ENCODE measurements around the gene RCBTB2.

The RCBTB2 gene

DNA sequence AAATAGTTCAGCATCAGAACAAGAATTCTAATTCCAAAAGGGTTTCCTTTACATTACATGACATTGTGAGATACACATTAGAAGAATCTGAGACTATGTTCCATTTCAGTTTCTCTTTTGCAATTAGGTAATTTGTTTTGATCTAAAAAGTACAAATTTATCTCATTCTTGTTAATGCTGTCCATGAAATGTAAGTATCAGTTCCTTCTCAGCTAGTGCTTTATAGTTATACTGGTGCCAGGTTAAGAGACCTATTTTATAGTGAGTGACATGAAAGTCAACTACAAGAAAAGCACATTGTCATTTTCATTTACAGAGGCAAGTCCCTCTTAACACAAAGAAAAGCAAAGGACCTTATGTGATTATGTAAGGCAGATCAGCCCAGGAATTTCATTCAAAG, 43.9 kb downstream of the RCBTB2 start:
- no peaks in the 10 kb centered on the region for H3K36me3 ChIP-seq (ENCODE audit: control insufficient read depth, insufficient read depth, low read length)
- peak overlapping the region; percentile 16 for H3K27ac ChIP-seq (ENCODE audit: insufficient read depth, low read length, poor library complexity, severe bottlenecking)
- no peak overlapping the region for H3K4me3 ChIP-seq (ENCODE audit: insufficient read depth, low read depth, low read length, poor library complexity, severe bottlenecking)
- no peaks in the 10 kb centered on the region for H3K27me3 ChIP-seq (replicated peaks; ENCODE audit: control insufficient read depth, insufficient read depth, low read length, poor library complexity, severe bottlenecking)
- H3K9me3 ChIP-seq (ENCODE audit: control insufficient read depth, low read length) = no peaks in the 10 kb centered on the region
- peaks cover 27% of the 10 kb centered on the region for H3K4me1 ChIP-seq (ENCODE audit: control insufficient read depth, insufficient read depth, low read length, poor library complexity, severe bottlenecking)
- no peak for DNase-seq

- no peak overlapping the region for H3K4me3 ChIP-seq (ENCODE audit: insufficient read depth, low read depth, low read length, poor library complexity, severe bottlenecking)
These were observed 44.9 kb downstream of the RCBTB2 start for GRCh38 chr13:48487968-48488367.

DNA sequence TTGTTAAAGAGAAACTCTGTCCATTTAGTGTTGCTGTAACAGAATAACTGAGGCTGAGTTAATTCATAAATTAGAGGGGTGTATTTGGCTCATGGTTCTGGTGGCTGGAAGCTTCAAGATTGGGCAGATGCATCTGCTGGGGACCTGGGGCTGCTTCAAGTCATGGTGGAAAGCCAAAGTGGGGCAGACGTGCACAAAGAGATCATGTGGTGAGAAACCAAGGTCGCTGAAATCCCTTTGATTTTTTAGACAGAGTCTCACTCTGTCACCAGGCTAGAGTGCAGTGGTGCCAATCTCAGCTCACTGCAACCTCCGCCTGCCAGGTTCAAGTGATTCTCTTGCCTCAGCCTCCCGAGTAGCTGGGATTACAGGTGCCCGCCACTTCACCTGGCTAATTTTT, 46.0 kb downstream of the RCBTB2 start:
- no peaks in the 10 kb centered on the region for H3K27me3 ChIP-seq (replicated peaks; ENCODE audit: control insufficient read depth, insufficient read depth, low read length, poor library complexity, severe bottlenecking)
- H3K27ac ChIP-seq (ENCODE audit: insufficient read depth, low read length, poor library complexity, severe bottlenecking) = no peak overlapping the region
- no peaks in the 10 kb centered on the region for H3K9me3 ChIP-seq (ENCODE audit: control insufficient read depth, low read length)
- no peaks in the 10 kb centered on the region for H3K36me3 ChIP-seq (ENCODE audit: control insufficient read depth, insufficient read depth, low read length)
- no peak for DNase-seq
- H3K4me3 ChIP-seq (ENCODE audit: insufficient read depth, low read depth, low read length, poor library complexity, severe bottlenecking) = no peak overlapping the region
- H3K4me1 ChIP-seq (ENCODE audit: control insufficient read depth, insufficient read depth, low read length, poor library complexity, severe bottlenecking) = peaks cover 13% of the 10 kb centered on the region

More at GRCh38 chr13:48487968-48488367, 44.9 kb downstream of the RCBTB2 start:
- peaks cover 18% of the 10 kb centered on the region for H3K4me1 ChIP-seq (ENCODE audit: control insufficient read depth, insufficient read depth, low read length, poor library complexity, severe bottlenecking)
- no peaks in the 10 kb centered on the region for H3K9me3 ChIP-seq (ENCODE audit: control insufficient read depth, low read length)
- no peaks in the 10 kb centered on the region for H3K36me3 ChIP-seq (ENCODE audit: control insufficient read depth, insufficient read depth, low read length)
- H3K27ac ChIP-seq (ENCODE audit: insufficient read depth, low read length, poor library complexity, severe bottlenecking) = no peak overlapping the region
- H3K27me3 ChIP-seq (replicated peaks; ENCODE audit: control insufficient read depth, insufficient read depth, low read length, poor library complexity, severe bottlenecking) = no peaks in the 10 kb centered on the region
- no peak for DNase-seq

DNA sequence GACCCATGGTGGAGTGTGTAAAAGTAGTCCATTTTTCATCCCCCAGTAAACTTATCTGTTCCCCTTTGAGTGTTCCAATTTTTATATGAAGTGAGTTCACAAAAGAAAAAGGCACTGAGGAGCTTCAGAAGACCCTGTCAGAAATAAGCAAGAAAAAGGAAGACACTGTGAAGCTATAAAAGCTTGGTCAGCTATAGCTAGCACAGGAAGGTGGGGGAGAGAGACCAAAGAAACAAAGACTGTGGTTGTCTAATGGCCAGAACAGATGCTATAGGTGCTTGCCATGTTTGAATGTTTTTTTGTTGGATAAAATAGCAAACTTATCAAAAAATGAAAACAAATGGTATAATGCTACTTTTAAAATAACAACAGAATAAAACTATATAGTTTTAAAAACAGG, 46.5 kb downstream of the RCBTB2 start:
- peaks cover 8% of the 10 kb centered on the region for H3K4me1 ChIP-seq (ENCODE audit: control insufficient read depth, insufficient read depth, low read length, poor library complexity, severe bottlenecking)
- no peak for DNase-seq
- no peak overlapping the region for H3K27ac ChIP-seq (ENCODE audit: insufficient read depth, low read length, poor library complexity, severe bottlenecking)
- no peak overlapping the region for H3K4me3 ChIP-seq (ENCODE audit: insufficient read depth, low read depth, low read length, poor library complexity, severe bottlenecking)
- H3K27me3 ChIP-seq (replicated peaks; ENCODE audit: control insufficient read depth, insufficient read depth, low read length, poor library complexity, severe bottlenecking) = no peaks in the 10 kb centered on the region
- H3K36me3 ChIP-seq (ENCODE audit: control insufficient read depth, insufficient read depth, low read length) = no peaks in the 10 kb centered on the region
- no peaks in the 10 kb centered on the region for H3K9me3 ChIP-seq (ENCODE audit: control insufficient read depth, low read length)

GRCh38 chr13:48485432-48485831, 47.4 kb downstream of the RCBTB2 start:
- H3K27me3 ChIP-seq (replicated peaks; ENCODE audit: control insufficient read depth, insufficient read depth, low read length, poor library complexity, severe bottlenecking) = no peaks in the 10 kb centered on the region
- no peaks in the 10 kb centered on the region for H3K36me3 ChIP-seq (ENCODE audit: control insufficient read depth, insufficient read depth, low read length)
- H3K4me3 ChIP-seq (ENCODE audit: insufficient read depth, low read depth, low read length, poor library complexity, severe bottlenecking) = no peak overlapping the region
- no peak overlapping the region for H3K27ac ChIP-seq (ENCODE audit: insufficient read depth, low read length, poor library complexity, severe bottlenecking)
- no peaks in the 10 kb centered on the region for H3K9me3 ChIP-seq (ENCODE audit: control insufficient read depth, low read length)
- no peak for DNase-seq
- H3K4me1 ChIP-seq (ENCODE audit: control insufficient read depth, insufficient read depth, low read length, poor library complexity, severe bottlenecking) = no peaks in the 10 kb centered on the region

DNA sequence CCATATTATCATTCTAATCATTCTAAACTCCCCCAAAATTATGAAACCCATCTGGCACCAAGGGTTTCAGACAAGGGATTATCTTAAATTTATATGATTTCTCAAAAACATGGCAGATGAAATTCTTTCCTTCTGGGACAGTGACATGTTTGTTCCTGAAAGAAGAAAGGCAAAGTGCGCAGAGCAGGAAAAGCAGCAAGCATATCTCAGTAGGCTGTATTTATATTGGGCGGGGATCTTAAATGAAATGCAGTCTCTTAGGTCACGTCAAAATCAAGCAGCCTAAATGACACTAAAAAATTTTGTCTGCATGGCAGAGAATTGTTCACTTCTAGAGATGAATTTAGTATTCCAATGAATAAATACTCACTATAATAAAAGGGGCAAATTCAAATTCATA, 49.3 kb downstream of the RCBTB2 start:
- Histone ChIP-seq H3K9me3 (ENCODE audit: control insufficient read depth, low read length) (no peaks in the 10 kb centered on the region), H3K4me1 (ENCODE audit: control insufficient read depth, insufficient read depth, low read length, poor library complexity, severe bottlenecking) (no peaks in the 10 kb centered on the region), H3K27ac (ENCODE audit: insufficient read depth, low read length, poor library complexity, severe bottlenecking) (no peak overlapping the region), H3K27me3 (replicated peaks; ENCODE audit: control insufficient read depth, insufficient read depth, low read length, poor library complexity, severe bottlenecking) (no peaks in the 10 kb centered on the region), H3K4me3 (ENCODE audit: insufficient read depth, low read depth, low read length, poor library complexity, severe bottlenecking) (no peak overlapping the region), H3K36me3 (ENCODE audit: control insufficient read depth, insufficient read depth, low read length) (no peaks in the 10 kb centered on the region)
- DNase-seq = no peak

DNA sequence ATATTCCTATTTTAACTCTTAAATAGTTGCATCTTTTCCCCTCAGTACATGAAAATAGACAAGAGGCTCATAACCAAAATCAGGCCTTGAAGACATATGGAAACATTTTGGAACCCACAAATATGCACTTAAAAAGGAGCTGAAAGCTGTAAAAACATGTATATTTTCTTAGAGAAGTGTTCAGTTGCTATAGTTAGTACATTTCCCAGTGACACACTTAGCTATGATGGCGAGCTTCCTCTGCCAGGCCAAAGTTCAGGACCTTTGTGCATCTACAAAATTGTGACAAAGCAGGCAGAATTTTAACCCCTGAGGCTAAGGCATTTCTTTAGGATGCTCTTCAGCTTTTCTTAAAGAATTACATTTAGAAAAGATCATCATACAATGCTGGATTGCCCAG, 54.5 kb downstream of the RCBTB2 start:
- Histone ChIP-seq H3K27ac (ENCODE audit: insufficient read depth, low read length, poor library complexity, severe bottlenecking) (no peak overlapping the region), H3K4me1 (ENCODE audit: control insufficient read depth, insufficient read depth, low read length, poor library complexity, severe bottlenecking) (no peaks in the 10 kb centered on the region), H3K9me3 (ENCODE audit: control insufficient read depth, low read length) (no peaks in the 10 kb centered on the region), H3K27me3 (replicated peaks; ENCODE audit: control insufficient read depth, insufficient read depth, low read length, poor library complexity, severe bottlenecking) (no peaks in the 10 kb centered on the region), H3K36me3 (ENCODE audit: control insufficient read depth, insufficient read depth, low read length) (no peaks in the 10 kb centered on the region), H3K4me3 (ENCODE audit: insufficient read depth, low read depth, low read length, poor library complexity, severe bottlenecking) (no peak overlapping the region)
- no peak for DNase-seq

DNA sequence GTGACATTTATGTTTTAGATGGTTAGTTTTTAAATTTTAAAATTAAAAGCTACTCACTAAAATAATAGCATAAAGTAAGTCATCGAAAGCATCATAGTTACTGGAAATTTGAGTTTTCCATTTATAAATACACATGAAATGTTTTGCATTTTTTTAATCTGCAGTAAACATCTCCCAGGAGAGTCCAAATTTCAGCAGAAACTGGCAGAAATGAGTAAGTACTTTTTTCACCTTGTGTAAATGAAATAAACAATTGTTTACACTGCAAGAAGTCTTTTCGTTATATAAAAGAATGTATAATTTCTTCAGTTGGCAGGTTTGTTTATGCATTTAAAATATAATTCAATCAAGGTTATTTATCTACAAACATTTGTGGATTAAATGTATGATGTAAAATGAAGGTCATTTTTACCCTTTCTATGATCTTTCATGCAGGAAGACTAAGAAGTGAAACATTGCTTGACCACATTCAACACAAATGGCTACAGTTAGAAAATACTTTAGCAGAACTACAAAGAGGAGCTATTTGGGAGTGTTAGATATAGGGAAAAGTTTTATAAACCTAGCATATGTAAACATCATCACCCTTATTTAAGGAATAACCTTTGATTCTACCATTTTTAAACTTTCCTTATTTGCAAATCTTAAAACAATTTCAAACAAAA, 55.6 kb downstream of the RCBTB2 start:
- Histone ChIP-seq H3K4me3 (ENCODE audit: insufficient read depth, low read depth, low read length, poor library complexity, severe bottlenecking) (no peak overlapping the region), H3K27me3 (replicated peaks; ENCODE audit: control insufficient read depth, insufficient read depth, low read length, poor library complexity, severe bottlenecking) (no peaks in the 10 kb centered on the region), H3K36me3 (ENCODE audit: control insufficient read depth, insufficient read depth, low read length) (no peaks in the 10 kb centered on the region), H3K27ac (ENCODE audit: insufficient read depth, low read length, poor library complexity, severe bottlenecking) (no peak overlapping the region), H3K4me1 (ENCODE audit: control insufficient read depth, insufficient read depth, low read length, poor library complexity, severe bottlenecking) (no peaks in the 10 kb centered on the region), H3K9me3 (ENCODE audit: control insufficient read depth, low read length) (no peaks in the 10 kb centered on the region)
- DNase-seq = no peak

- Histone ChIP-seq H3K27ac (ENCODE audit: insufficient read depth, low read length, poor library complexity, severe bottlenecking) (no peak overlapping the region), H3K4me1 (ENCODE audit: control insufficient read depth, insufficient read depth, low read length, poor library complexity, severe bottlenecking) (no peaks in the 10 kb centered on the region), H3K9me3 (ENCODE audit: control insufficient read depth, low read length) (no peaks in the 10 kb centered on the region), H3K27me3 (replicated peaks; ENCODE audit: control insufficient read depth, insufficient read depth, low read length, poor library complexity, severe bottlenecking) (no peaks in the 10 kb centered on the region), H3K36me3 (ENCODE audit: control insufficient read depth, insufficient read depth, low read length) (no peaks in the 10 kb centered on the region), H3K4me3 (ENCODE audit: insufficient read depth, low read depth, low read length, poor library complexity, severe bottlenecking) (no peak overlapping the region)
- no peak for DNase-seq
These were observed 56.2 kb downstream of the RCBTB2 start for GRCh38 chr13:48476686-48477085.

DNA sequence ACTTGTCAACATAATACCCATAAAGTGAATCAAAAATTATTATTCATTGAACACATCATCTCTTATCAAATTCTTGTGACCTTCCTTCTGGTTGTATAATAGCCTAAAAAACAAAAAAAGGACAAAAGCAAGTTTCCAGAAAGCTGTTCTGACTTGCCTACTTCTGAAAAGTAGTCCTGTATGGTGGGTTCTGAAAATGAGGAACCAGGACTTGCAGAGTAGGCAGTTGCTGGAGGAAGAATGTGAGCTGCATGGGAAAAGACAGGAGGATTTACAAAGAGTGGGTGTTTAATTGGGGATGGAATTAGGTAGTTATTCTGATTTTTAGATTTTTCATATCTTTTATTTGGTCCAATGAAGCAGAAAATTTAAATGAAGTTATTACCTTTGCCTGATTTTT, 56.7 kb downstream of the RCBTB2 start:
- Histone ChIP-seq H3K4me1 (ENCODE audit: control insufficient read depth, insufficient read depth, low read length, poor library complexity, severe bottlenecking) (no peaks in the 10 kb centered on the region), H3K4me3 (ENCODE audit: insufficient read depth, low read depth, low read length, poor library complexity, severe bottlenecking) (no peak overlapping the region), H3K27ac (ENCODE audit: insufficient read depth, low read length, poor library complexity, severe bottlenecking) (no peak overlapping the region), H3K36me3 (ENCODE audit: control insufficient read depth, insufficient read depth, low read length) (no peaks in the 10 kb centered on the region), H3K9me3 (ENCODE audit: control insufficient read depth, low read length) (no peaks in the 10 kb centered on the region), H3K27me3 (replicated peaks; ENCODE audit: control insufficient read depth, insufficient read depth, low read length, poor library complexity, severe bottlenecking) (no peaks in the 10 kb centered on the region)
- DNase-seq = no peak

All from effector memory CD4-positive, alpha-beta T cell (primary cell).